Choroid plexus epithelial cell (primary cell): Measurements from ENCODE around the gene DLL4.

ENCODE experiments used
- DNase-seq: peaks from one replicate; pipeline ENCODE4 v3.0.0-alpha.2; 2010; ENCODE audit warnings: low read depth
- H3K4me3 ChIP-seq: 2 replicates; pipeline ENCODE4 v1.5.1; 2011; ENCODE audit warnings: low read depth, mild to moderate bottlenecking, control low read depth, low read length, moderate library complexity
- TF ChIP-seq, protein P1 (sequence below): conservative IDR thresholded peaks from 2 replicates; pipeline ENCODE4 v1.5.1; 2011; ENCODE audit warnings: low read depth, mild to moderate bottlenecking, control low read depth, inconsistent platforms, low read length, moderate library complexity

The DLL4 gene

DNA sequence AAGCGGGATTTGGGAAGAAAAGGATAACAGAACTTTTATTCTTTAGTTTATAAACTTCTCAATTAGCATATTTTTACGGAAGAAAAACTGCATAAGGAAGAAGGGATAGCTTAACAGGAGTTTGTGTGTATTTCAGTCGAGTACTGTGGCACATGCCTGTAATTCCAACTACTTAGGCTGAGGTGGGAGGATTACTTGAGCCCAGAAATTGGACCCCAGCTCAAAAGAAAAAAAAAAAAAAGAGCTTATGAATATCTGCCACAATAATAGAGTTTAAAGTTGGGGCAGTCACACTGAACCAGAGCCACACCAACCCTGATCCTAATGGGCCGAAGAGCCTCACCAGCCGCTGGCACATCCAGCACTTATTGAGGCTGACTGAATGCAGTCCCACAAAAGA is 55.3 kb downstream of the DLL4 start:
- TF ChIP-seq, protein P1, sequence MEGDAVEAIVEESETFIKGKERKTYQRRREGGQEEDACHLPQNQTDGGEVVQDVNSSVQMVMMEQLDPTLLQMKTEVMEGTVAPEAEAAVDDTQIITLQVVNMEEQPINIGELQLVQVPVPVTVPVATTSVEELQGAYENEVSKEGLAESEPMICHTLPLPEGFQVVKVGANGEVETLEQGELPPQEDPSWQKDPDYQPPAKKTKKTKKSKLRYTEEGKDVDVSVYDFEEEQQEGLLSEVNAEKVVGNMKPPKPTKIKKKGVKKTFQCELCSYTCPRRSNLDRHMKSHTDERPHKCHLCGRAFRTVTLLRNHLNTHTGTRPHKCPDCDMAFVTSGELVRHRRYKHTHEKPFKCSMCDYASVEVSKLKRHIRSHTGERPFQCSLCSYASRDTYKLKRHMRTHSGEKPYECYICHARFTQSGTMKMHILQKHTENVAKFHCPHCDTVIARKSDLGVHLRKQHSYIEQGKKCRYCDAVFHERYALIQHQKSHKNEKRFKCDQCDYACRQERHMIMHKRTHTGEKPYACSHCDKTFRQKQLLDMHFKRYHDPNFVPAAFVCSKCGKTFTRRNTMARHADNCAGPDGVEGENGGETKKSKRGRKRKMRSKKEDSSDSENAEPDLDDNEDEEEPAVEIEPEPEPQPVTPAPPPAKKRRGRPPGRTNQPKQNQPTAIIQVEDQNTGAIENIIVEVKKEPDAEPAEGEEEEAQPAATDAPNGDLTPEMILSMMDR: no peak
- no peak for DNase-seq
- no peak overlapping the region for H3K4me3 ChIP-seq

DNA sequence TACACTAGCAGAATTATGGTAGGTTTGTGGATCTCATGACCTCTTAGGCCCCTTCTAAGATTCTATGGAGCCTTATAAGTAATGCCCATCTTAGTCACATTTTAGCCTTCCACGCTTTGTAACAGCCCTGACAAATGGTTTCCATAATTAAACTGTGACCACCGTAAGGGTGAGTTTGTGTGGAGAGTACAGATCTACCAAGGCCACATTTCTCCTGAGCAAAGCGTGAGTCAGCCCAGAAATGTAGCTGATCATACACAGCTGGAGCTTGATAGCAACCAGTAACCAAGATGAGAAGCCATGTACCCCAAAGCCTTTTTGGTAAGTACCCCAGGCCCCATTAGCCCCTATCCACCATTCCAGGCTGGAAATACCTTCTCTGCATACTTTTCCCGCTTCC is 55.8 kb downstream of the DLL4 start:
- TF ChIP-seq, protein P1: no peak
- DNase-seq: peak; percentile 81
- H3K4me3 ChIP-seq: no peak overlapping the region

DNA sequence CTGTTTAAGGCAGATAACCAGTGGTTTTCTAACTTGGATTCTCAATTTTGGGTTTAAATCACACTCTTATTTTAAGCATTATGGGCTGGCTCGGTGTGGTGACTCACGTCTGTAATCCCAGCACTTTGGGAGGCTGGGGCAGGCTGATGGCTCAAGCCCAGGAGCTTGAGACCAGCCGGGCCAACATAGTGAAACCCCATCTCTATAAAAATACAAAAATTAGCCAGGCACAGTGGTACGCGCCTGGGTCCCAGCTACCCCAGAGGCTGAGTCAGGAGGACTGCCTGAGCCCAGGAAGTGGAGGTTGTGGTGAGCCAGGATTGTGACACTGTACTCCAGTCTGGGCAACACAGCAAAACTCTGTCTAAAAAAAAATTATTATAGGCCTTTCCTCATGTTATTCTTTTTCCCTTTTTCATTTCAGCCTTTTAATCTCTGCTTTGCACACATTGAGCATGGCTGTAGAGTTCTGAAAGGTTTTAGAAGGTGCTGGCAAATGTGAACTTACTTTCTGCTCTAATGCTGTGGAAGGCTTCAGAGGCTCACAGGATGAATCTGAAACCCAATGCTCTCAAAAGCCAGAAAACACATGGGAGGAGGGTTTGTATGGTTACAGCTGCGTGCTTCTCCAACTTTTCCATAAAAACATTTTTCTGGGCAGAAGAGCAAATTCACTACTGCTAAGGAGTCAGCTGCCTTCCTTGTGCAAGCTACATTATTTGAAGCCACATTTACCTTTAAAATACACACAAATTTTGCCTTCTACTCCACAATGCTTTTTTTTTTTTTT is 56.6 kb downstream of the DLL4 start:
- TF ChIP-seq, protein P1: no peak
- H3K4me3 ChIP-seq: no peak overlapping the region
- DNase-seq: peak; percentile 37

DNA sequence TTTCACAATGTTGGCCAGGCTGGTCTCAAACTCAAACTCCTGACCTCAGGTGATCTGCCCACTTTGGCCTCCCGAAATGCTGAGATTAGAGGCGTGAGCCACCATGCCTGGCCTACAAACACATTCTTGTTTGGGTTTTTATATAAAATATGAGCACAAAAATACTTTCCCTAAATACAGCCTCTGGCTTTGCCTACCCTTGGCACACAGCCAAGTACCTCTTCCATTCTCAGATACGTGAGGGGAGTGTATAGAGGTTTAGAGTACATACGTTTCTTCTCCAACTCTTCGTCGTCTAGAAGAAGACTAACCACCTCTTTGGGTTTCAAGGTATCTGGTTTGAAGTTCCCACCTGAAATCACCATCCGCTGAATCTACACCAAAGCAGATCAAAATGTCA is 57.7 kb downstream of the DLL4 start:
- TF ChIP-seq, protein P1: no peak
- no peak overlapping the region for H3K4me3 ChIP-seq
- DNase-seq: no peak

DNA sequence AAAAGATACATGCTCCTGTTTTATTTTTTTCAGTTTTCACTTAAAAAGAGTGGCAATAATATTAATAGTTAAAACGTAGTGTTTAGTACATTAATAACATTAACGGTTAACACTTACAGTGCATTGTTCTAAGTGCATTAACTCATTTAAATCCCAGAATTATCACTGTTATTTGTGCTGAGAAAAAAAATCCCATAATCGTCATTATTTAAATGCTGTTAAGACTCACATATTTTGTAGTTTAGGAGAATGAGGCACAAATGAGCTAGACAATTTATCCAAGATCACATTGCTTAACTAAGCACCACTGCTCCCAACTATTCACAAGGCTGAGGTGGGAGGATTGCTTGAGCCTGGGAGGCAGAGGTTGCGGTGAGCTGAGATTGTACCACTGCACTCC is 59.0 kb downstream of the DLL4 start:
- DNase-seq: no peak
- H3K4me3 ChIP-seq: no peak overlapping the region
- TF ChIP-seq, protein P1: no peak
